Measurements from ENCODE around the gene PNLIP. TPM values are rescaled to one million over a fixed set of nuclear protein-coding genes. Genes with fewer than 3 reads are reported as not detected.

The PNLIP gene
- total and polyA plus RNA-seq, 7 donors, result 4.2 TPM; not detected in 6

DNA sequence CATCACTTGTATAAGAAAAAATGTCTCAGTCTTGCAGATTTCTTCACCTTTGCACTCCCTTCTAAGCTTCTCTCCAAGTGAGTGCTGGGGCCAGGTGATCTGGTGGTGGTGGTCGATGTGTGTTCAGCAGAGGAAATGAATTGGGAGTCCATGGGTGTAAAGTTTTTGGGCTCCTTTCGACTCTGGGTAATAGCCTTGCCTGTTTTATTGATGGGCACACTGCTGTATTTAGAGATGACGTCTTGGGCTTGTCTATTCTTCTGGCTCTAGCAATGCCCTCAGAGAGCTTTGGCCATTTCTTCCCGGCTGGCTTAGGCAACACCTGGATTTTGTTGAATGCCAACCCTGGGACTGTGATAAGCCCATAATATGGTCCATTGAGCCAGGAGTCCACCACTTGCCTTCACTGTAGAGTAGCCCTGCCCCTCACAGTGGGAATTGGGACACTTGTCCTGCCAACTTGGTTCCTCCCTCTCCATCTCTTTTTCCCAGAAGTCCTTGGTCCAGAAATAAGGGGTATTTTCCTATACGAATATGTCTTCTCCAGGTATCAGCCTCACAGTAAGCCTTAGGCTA is 11.7 kb downstream of the PNLIP start:
- WGBS, 2 donors, result 85 to 88% methylated on average over 5 of the region's 5 CpGs
- Histone ChIP-seq H3K27me3 (no peaks in the 10 kb centered on the region), H3K4me1 (no peaks in the 10 kb centered on the region), H3K36me3 (no peaks in the 10 kb centered on the region), H3K27ac (no peak overlapping the region), H3K9me3 (no peaks in the 10 kb centered on the region), H3K4me3 (no peak overlapping the region)
- no peak for DNase-seq
- intact Hi-C loops (cut with DNase I), result no loop called here
- TF ChIP-seq POLR2AphosphoS5 (IDR thresholded peaks at IDR 0.05) (no peak), EP300 (IDR thresholded peaks at IDR 0.05) (no peak), POLR2A (IDR thresholded peaks at IDR 0.05) (no peak)
- TF ChIP-seq, protein P1, sequence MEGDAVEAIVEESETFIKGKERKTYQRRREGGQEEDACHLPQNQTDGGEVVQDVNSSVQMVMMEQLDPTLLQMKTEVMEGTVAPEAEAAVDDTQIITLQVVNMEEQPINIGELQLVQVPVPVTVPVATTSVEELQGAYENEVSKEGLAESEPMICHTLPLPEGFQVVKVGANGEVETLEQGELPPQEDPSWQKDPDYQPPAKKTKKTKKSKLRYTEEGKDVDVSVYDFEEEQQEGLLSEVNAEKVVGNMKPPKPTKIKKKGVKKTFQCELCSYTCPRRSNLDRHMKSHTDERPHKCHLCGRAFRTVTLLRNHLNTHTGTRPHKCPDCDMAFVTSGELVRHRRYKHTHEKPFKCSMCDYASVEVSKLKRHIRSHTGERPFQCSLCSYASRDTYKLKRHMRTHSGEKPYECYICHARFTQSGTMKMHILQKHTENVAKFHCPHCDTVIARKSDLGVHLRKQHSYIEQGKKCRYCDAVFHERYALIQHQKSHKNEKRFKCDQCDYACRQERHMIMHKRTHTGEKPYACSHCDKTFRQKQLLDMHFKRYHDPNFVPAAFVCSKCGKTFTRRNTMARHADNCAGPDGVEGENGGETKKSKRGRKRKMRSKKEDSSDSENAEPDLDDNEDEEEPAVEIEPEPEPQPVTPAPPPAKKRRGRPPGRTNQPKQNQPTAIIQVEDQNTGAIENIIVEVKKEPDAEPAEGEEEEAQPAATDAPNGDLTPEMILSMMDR (IDR thresholded peaks at IDR 0.05), result no peak

DNA sequence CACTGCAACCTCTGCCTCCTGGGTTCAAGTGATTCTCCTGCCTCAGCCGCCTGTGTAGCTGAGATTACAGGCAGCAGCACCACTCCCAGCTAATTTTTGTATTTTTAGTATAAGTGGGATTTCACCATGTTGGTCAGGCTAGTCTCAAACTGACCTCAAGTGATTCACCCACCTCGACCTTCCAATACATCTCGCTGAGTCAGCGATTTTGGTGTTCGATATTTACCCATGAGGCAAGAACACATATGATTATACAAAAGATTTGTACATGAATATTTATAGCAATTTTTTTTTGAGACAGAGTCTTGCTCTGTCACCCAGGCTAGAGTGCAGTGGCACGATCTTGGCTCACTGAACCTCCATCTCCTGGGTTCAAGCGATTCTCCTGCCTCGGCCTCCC is 19.8 kb downstream of the PNLIP start:
- Histone ChIP-seq H3K27me3 (no peaks in the 10 kb centered on the region), H3K27ac (no peak overlapping the region), H3K4me1 (no peaks in the 10 kb centered on the region), H3K36me3 (no peaks in the 10 kb centered on the region), H3K4me3 (no peak overlapping the region), H3K9me3 (no peaks in the 10 kb centered on the region)
- intact Hi-C loops (cut with DNase I), result no loop called here
- TF ChIP-seq POLR2A (IDR thresholded peaks at IDR 0.05) (no peak), POLR2AphosphoS5 (IDR thresholded peaks at IDR 0.05) (no peak), EP300 (IDR thresholded peaks at IDR 0.05) (no peak)
- TF ChIP-seq, protein P1 (IDR thresholded peaks at IDR 0.05), result no peak
- WGBS, 2 donors, result 88 to 97% methylated on average over 8 of the region's 8 CpGs
- no peak for DNase-seq

DNA sequence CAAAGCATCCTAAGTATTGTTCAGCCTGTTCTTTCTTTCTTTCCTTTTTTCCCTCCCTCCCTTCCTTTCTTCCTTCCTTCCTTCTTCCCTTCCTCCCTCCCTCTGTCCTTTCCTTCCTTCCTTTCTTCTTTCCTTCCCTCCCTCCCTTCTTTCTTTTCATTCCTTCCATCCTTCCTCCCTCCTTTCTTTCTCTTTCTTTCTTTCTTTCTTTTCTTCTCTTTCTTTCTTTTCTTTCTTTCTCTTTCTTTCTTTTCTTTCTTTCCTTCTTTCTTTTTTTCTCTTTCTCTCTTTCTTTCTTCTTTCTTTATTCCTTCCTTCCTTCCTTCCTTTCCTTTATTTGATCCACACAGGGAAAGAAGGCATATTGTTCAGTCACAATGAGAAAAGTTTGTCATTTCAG is 21.2 kb downstream of the PNLIP start:
- H3K36me3 ChIP-seq, result no peaks in the 10 kb centered on the region
- TF ChIP-seq, protein P1 (IDR thresholded peaks at IDR 0.05), result no peak
- TF ChIP-seq EP300 (IDR thresholded peaks at IDR 0.05), result no peak
- TF ChIP-seq POLR2AphosphoS5 (IDR thresholded peaks at IDR 0.05), result no peak
- TF ChIP-seq POLR2A (IDR thresholded peaks at IDR 0.05), result no peak
- intact Hi-C loops (cut with DNase I), result no loop called here
- no peak overlapping the region for H3K27ac ChIP-seq
- no peaks in the 10 kb centered on the region for H3K4me1 ChIP-seq
- no peaks in the 10 kb centered on the region for H3K9me3 ChIP-seq
- H3K4me3 ChIP-seq, result no peak overlapping the region
- no peaks in the 10 kb centered on the region for H3K27me3 ChIP-seq
- no peak for DNase-seq

DNA sequence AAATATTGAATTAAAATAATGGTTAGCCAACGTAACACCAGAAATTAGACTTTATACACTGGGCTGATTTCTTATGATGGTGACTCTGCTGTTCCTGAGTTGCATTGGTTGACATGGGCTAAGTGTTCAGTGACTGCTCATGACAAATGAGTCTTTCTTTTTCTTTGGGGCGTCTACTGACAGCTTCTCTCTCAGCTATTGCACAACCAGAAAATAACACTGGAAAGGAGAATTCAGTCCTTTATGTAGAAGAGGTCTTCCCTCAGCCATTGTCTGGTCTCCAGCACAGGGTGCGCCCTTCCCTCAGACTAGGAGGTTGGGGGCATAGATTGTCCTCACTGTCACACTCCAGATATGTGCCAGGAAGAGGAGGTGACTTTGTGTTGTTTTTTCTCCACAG is 21.6 kb downstream of the PNLIP start:
- intact Hi-C loops (cut with DNase I), result no loop called here
- DNase-seq, result no peak
- 66 to 89% methylated on average over 3 of the region's 3 CpGs for WGBS, 2 donors

More for the DNA sequence above, 21.6 kb downstream of the PNLIP start:
- Histone ChIP-seq H3K36me3 (no peaks in the 10 kb centered on the region), H3K9me3 (no peaks in the 10 kb centered on the region), H3K4me1 (no peaks in the 10 kb centered on the region), H3K27me3 (no peaks in the 10 kb centered on the region), H3K27ac (no peak overlapping the region), H3K4me3 (no peak overlapping the region)
- TF ChIP-seq POLR2AphosphoS5 (IDR thresholded peaks at IDR 0.05) (no peak), POLR2A (IDR thresholded peaks at IDR 0.05) (no peak), EP300 (IDR thresholded peaks at IDR 0.05) (no peak)
- TF ChIP-seq, protein P1 (IDR thresholded peaks at IDR 0.05), result no peak
